Measurements from ENCODE around the gene NMRK2. TPM values are rescaled to one million over a fixed set of nuclear protein-coding genes. Genes with fewer than 3 reads are reported as not detected.
A peak's percentile ranks its signal among the peaks of the same experiment; 100 is the strongest.

Gene NMRK2
- total RNA-seq, 1 experiment from 2014 or later: not detected

- no peak for DNase-seq
- H3K4me1 ChIP-seq (ENCODE audit: low read length): peaks cover 9% of the 10 kb centered on the region
- no peaks in the 10 kb centered on the region for H3K9me2 ChIP-seq (replicated peaks; ENCODE audit: insufficient read depth, low read length)
- H4K20me1 ChIP-seq (ENCODE audit: insufficient read depth, low read depth, low read length): peaks cover 81% of the 10 kb centered on the region
- no peaks in the 10 kb centered on the region for H3K9me3 ChIP-seq (ENCODE audit: low read length)
- no peaks in the 10 kb centered on the region for H3K27me3 ChIP-seq (ENCODE audit: low read length)
- no peak overlapping the region for H3K27ac ChIP-seq (ENCODE audit: low read length)
- H3K36me3 ChIP-seq (ENCODE audit: insufficient read depth, low read length): peaks cover 80% of the 10 kb centered on the region
- no peak overlapping the region for H2AFZ ChIP-seq (ENCODE audit: low read length)
- no peak overlapping the region for H3K4me3 ChIP-seq (ENCODE audit: low read length)
- peaks cover 38% of the 10 kb centered on the region for H3K79me2 ChIP-seq (ENCODE audit: low read length)
- no peak overlapping the region for H3K4me2 ChIP-seq (ENCODE audit: low read depth, low read length, poor library complexity, severe bottlenecking)
- no peak overlapping the region for H3K9ac ChIP-seq (ENCODE audit: low read length)
Measured at GRCh38 chr19:3979674-3980352, 46.9 kb downstream of the NMRK2 start.

GRCh38 chr19:3980353-3981251, 47.7 kb downstream of the NMRK2 start:
- no peak overlapping the region for H3K9ac ChIP-seq (ENCODE audit: low read length)
- H4K20me1 ChIP-seq (ENCODE audit: insufficient read depth, low read depth, low read length): peaks cover 82% of the 10 kb centered on the region
- peaks cover 82% of the 10 kb centered on the region for H3K36me3 ChIP-seq (ENCODE audit: insufficient read depth, low read length)
- H3K27me3 ChIP-seq (ENCODE audit: low read length): no peaks in the 10 kb centered on the region
- no peak overlapping the region for H3K27ac ChIP-seq (ENCODE audit: low read length)
- no peak overlapping the region for H3K4me3 ChIP-seq (ENCODE audit: low read length)
- peaks cover 11% of the 10 kb centered on the region for H3K4me1 ChIP-seq (ENCODE audit: low read length)
- H3K9me3 ChIP-seq (ENCODE audit: low read length): no peaks in the 10 kb centered on the region
- no peaks in the 10 kb centered on the region for H3K9me2 ChIP-seq (replicated peaks; ENCODE audit: insufficient read depth, low read length)
- no peak overlapping the region for H3K4me2 ChIP-seq (ENCODE audit: low read depth, low read length, poor library complexity, severe bottlenecking)
- no peak for DNase-seq
- H2AFZ ChIP-seq (ENCODE audit: low read length): no peak overlapping the region
- peaks cover 42% of the 10 kb centered on the region for H3K79me2 ChIP-seq (ENCODE audit: low read length)

- Histone ChIP-seq H3K79me2 (ENCODE audit: low read length) (peaks cover 42% of the 10 kb centered on the region), H3K9me3 (ENCODE audit: low read length) (no peaks in the 10 kb centered on the region), H3K27me3 (ENCODE audit: low read length) (no peaks in the 10 kb centered on the region), H3K36me3 (ENCODE audit: insufficient read depth, low read length) (peaks cover 76% of the 10 kb centered on the region), H4K20me1 (ENCODE audit: insufficient read depth, low read depth, low read length) (peaks cover 78% of the 10 kb centered on the region), H3K4me3 (ENCODE audit: low read length) (no peak overlapping the region), H3K4me2 (ENCODE audit: low read depth, low read length, poor library complexity, severe bottlenecking) (no peak overlapping the region), H3K4me1 (ENCODE audit: low read length) (peaks cover 18% of the 10 kb centered on the region), H3K27ac (ENCODE audit: low read length) (no peak overlapping the region), H2AFZ (ENCODE audit: low read length) (no peak overlapping the region), H3K9me2 (replicated peaks; ENCODE audit: insufficient read depth, low read length) (no peaks in the 10 kb centered on the region), H3K9ac (ENCODE audit: low read length) (no peak overlapping the region)
- no peak for DNase-seq
Measured at GRCh38 chr19:3981373-3981735, 48.5 kb downstream of the NMRK2 start.

DNA sequence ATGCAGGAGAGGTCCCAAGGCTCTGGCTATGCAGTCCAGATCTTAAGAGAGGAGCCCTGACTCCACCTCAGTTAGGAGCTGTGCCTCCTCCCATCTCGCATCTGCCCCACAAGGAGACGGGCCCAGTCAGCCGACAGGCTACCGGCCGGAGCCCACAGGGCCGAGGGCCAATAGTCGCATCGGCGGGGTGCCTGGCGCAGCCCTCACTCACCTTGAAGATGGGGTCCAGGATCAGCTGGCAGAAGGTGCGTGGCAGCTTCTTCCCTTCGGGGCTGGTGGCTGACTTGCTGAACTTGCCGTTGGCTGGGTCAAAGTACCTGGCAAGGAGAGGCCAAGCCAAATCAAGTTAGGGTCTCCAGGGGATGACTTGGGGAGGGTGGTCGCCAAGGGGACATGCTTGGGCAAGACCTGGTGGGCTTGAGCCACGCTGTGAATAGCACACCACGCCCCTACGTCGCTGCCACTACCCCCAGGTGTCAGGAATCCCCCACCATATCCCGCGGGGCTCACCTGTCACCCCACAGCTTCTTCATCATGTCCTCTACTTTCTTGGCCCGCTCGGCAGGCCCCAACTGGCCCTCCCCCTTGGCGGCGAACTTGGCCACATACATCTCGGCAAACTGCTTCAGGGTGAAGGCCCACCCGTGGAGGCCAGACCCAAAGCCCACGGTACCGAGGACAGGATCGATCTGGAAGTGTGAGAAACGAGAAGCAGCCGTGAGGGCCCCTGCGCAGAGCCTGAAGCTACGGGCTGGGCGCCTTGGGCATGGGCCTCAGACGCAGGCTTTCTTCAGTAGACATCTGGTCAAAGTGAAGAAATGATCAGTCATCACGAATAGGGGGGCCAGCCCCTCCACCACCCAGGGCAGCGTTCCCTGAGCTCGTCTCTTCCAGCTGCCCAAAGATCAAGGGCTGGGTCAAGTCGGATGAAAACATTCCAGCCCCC, 49.1 kb downstream of the NMRK2 start:
- DNase-seq: no peak
- peaks cover 42% of the 10 kb centered on the region for H3K79me2 ChIP-seq (ENCODE audit: low read length)
- H2AFZ ChIP-seq (ENCODE audit: low read length): no peak overlapping the region
- no peak overlapping the region for H3K27ac ChIP-seq (ENCODE audit: low read length)
- peaks cover 25% of the 10 kb centered on the region for H3K4me1 ChIP-seq (ENCODE audit: low read length)
- H4K20me1 ChIP-seq (ENCODE audit: insufficient read depth, low read depth, low read length): peaks cover 73% of the 10 kb centered on the region
- no peak overlapping the region for H3K4me3 ChIP-seq (ENCODE audit: low read length)
- H3K9me2 ChIP-seq (replicated peaks; ENCODE audit: insufficient read depth, low read length): no peaks in the 10 kb centered on the region
- no peak overlapping the region for H3K9ac ChIP-seq (ENCODE audit: low read length)
- no peaks in the 10 kb centered on the region for H3K27me3 ChIP-seq (ENCODE audit: low read length)
- H3K9me3 ChIP-seq (ENCODE audit: low read length): no peaks in the 10 kb centered on the region
- H3K36me3 ChIP-seq (ENCODE audit: insufficient read depth, low read length): peaks cover 70% of the 10 kb centered on the region
- H3K4me2 ChIP-seq (ENCODE audit: low read depth, low read length, poor library complexity, severe bottlenecking): no peak overlapping the region

GRCh38 chr19:3982701-3983541, 50.1 kb downstream of the NMRK2 start:
- peaks cover 42% of the 10 kb centered on the region for H3K79me2 ChIP-seq (ENCODE audit: low read length)
- no peak overlapping the region for H2AFZ ChIP-seq (ENCODE audit: low read length)
- H3K9ac ChIP-seq (ENCODE audit: low read length): peak overlapping the region; percentile 96; the same call in 1 of the 2 replicates
- H3K4me2 ChIP-seq (ENCODE audit: low read depth, low read length, poor library complexity, severe bottlenecking): peak overlapping the region; percentile 85
- no peaks in the 10 kb centered on the region for H3K27me3 ChIP-seq (ENCODE audit: low read length)
- H3K9me3 ChIP-seq (ENCODE audit: low read length): no peaks in the 10 kb centered on the region
- H3K4me3 ChIP-seq (ENCODE audit: low read length): peak overlapping the region; percentile 96; the same call in 1 of the 2 replicates
- no peaks in the 10 kb centered on the region for H3K9me2 ChIP-seq (replicated peaks; ENCODE audit: insufficient read depth, low read length)
- peaks cover 64% of the 10 kb centered on the region for H4K20me1 ChIP-seq (ENCODE audit: insufficient read depth, low read depth, low read length)
- DNase-seq: peak; percentile 40
- no peak overlapping the region for H3K27ac ChIP-seq (ENCODE audit: low read length)
- peaks cover 32% of the 10 kb centered on the region for H3K4me1 ChIP-seq (ENCODE audit: low read length)
- H3K36me3 ChIP-seq (ENCODE audit: insufficient read depth, low read length): peaks cover 61% of the 10 kb centered on the region

DNA sequence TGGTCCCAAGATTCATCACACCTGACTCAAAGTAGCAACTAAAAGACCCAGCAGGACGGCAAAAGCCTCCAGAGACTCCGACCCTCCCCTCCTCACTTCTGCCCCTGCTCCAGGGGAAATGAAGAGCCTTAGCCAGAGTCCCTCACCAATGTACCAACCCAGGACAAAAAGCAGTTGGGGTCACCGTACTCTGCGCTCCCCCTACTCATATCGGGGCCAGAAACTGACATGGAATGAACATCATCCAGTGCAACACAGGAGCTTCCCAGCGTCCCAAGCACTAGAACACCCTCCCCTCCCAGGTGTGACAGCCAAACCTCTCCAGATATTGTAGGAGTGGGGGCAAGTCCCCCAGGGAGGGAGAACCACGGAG, 50.7 kb downstream of the NMRK2 start:
- peaks cover 58% of the 10 kb centered on the region for H4K20me1 ChIP-seq (ENCODE audit: insufficient read depth, low read depth, low read length)
- H3K9me3 ChIP-seq (ENCODE audit: low read length): no peaks in the 10 kb centered on the region
- no peaks in the 10 kb centered on the region for H3K27me3 ChIP-seq (ENCODE audit: low read length)
- H3K9ac ChIP-seq (ENCODE audit: low read length): peak overlapping the region; percentile 96
- peak overlapping the region; percentile 85 for H3K4me2 ChIP-seq (ENCODE audit: low read depth, low read length, poor library complexity, severe bottlenecking)
- H2AFZ ChIP-seq (ENCODE audit: low read length): no peak overlapping the region
- peak overlapping the region; percentile 92 for H3K27ac ChIP-seq (ENCODE audit: low read length)
- no peak for DNase-seq
- peaks cover 37% of the 10 kb centered on the region for H3K4me1 ChIP-seq (ENCODE audit: low read length)
- peaks cover 42% of the 10 kb centered on the region for H3K79me2 ChIP-seq (ENCODE audit: low read length)
- H3K9me2 ChIP-seq (replicated peaks; ENCODE audit: insufficient read depth, low read length): no peaks in the 10 kb centered on the region
- peak overlapping the region; percentile 96; the same call in 1 of the 2 replicates for H3K4me3 ChIP-seq (ENCODE audit: low read length)
- peaks cover 56% of the 10 kb centered on the region for H3K36me3 ChIP-seq (ENCODE audit: insufficient read depth, low read length)

- H3K4me3 ChIP-seq (ENCODE audit: low read length): peak overlapping the region; percentile 96
- no peak overlapping the region for H2AFZ ChIP-seq (ENCODE audit: low read length)
- H3K4me2 ChIP-seq (ENCODE audit: low read depth, low read length, poor library complexity, severe bottlenecking): peak overlapping the region; percentile 85
Measured at GRCh38 chr19:3983936-3984583, 51.2 kb downstream of the NMRK2 start.

More at GRCh38 chr19:3983936-3984583, 51.2 kb downstream of the NMRK2 start:
- H3K9me2 ChIP-seq (replicated peaks; ENCODE audit: insufficient read depth, low read length): no peaks in the 10 kb centered on the region
- H3K4me1 ChIP-seq (ENCODE audit: low read length): peaks cover 37% of the 10 kb centered on the region
- peak overlapping the region; percentile 92 for H3K27ac ChIP-seq (ENCODE audit: low read length)
- H4K20me1 ChIP-seq (ENCODE audit: insufficient read depth, low read depth, low read length): peaks cover 58% of the 10 kb centered on the region
- no peaks in the 10 kb centered on the region for H3K9me3 ChIP-seq (ENCODE audit: low read length)
- peaks cover 42% of the 10 kb centered on the region for H3K79me2 ChIP-seq (ENCODE audit: low read length)
- DNase-seq: peak; percentile 72
- no peaks in the 10 kb centered on the region for H3K27me3 ChIP-seq (ENCODE audit: low read length)
- peak overlapping the region; percentile 96 for H3K9ac ChIP-seq (ENCODE audit: low read length)
- H3K36me3 ChIP-seq (ENCODE audit: insufficient read depth, low read length): peaks cover 53% of the 10 kb centered on the region

Data from Karpas-422 (cell line).